ENCODE results near the gene P2RY8.
"Not testable (repeated sequence)": the region's sequence is repeated elsewhere in the genome, so short reads cannot be mapped to it uniquely, and the experiment has no call there.

Gene P2RY8

GRCh38 chrX:1440506-1440905 lies 96.5 kb downstream of the P2RY8 start:
- DNase-seq, result no peak

GRCh38 chrX:1435241-1435895 lies 101.6 kb downstream of the P2RY8 start:
- DNase-seq, result no peak

- no peak for DNase-seq
Observed at GRCh38 chrX:1434871-1435240, 102.1 kb downstream of the P2RY8 start.

GRCh38 chrX:1433646-1434357 lies 103.2 kb downstream of the P2RY8 start:
- no peak for DNase-seq

- no peak for DNase-seq
Observed at GRCh38 chrX:1430451-1430850, 106.5 kb downstream of the P2RY8 start.

GRCh38 chrX:1427756-1428155 lies 109.2 kb downstream of the P2RY8 start:
- DNase-seq, result no peak

GRCh38 chrX:1426321-1426720 lies 110.7 kb downstream of the P2RY8 start:
- not testable (repeated sequence) for DNase-seq

- no peak for DNase-seq
Observed at GRCh38 chrX:1425381-1425780, 111.6 kb downstream of the P2RY8 start.

GRCh38 chrX:1424147-1424851 lies 112.7 kb downstream of the P2RY8 start:
- no peak for DNase-seq

GRCh38 chrX:1423215-1423614 lies 113.8 kb downstream of the P2RY8 start:
- no peak for DNase-seq

- no peak for DNase-seq
Observed at GRCh38 chrX:1422135-1422465, 114.9 kb downstream of the P2RY8 start.

GRCh38 chrX:1421433-1422134 lies 115.4 kb downstream of the P2RY8 start:
- DNase-seq, result no peak

GRCh38 chrX:1420371-1420770 lies 116.6 kb downstream of the P2RY8 start:
- DNase-seq, result no peak

GRCh38 chrX:1419545-1420355 lies 117.2 kb downstream of the P2RY8 start:
- DNase-seq, result no peak

- DNase-seq, result no peak
Observed at GRCh38 chrX:1418901-1419544, 118.0 kb downstream of the P2RY8 start.

GRCh38 chrX:1417921-1418771 lies 118.8 kb downstream of the P2RY8 start:
- no peak for DNase-seq

GRCh38 chrX:1416965-1417760 lies 119.8 kb downstream of the P2RY8 start:
- no peak for DNase-seq

- no peak for DNase-seq
Observed at GRCh38 chrX:1416327-1416784, 120.6 kb downstream of the P2RY8 start.

Measured in DMS53 (cell line).